Keratinocyte (primary cell): ENCODE data around the gene DYNLT1. TPM values are rescaled to one million over a fixed set of nuclear protein-coding genes. Genes with fewer than 3 reads are reported as not detected.
"Not testable (repeated sequence)": the region's sequence is repeated elsewhere in the genome, so short reads cannot be mapped to it uniquely, and the experiment has no call there.

Experiments used
- DNase-seq: peaks from one replicate; pipeline ENCODE4 v3.0.0-alpha.2; 2011; ENCODE audit warnings: low read depth, missing footprints, low spot score
- FAIRE-seq: peaks from 2 replicates; lab custom pipeline; 2011; peaks lifted over from hg19 to GRCh38; lab: Jason Lieb, UNC
- H2AFZ ChIP-seq: 2 replicates; pipeline ENCODE4 v1.6.0; 2012; ENCODE audit warnings: low read length, control low read depth, inconsistent platforms; ENCODE audit not compliant: control insufficient read depth
- H3K27ac ChIP-seq: 2 replicates; pipeline ENCODE4 v1.5.1; 2011; ENCODE audit warnings: low read length; ENCODE audit not compliant: control insufficient read depth, insufficient read depth
- H3K27me3 ChIP-seq: 3 replicates; pipeline ENCODE4 v1.6.0; 2011; ENCODE audit warnings: low read length; ENCODE audit not compliant: control insufficient read depth, insufficient read depth; ENCODE audit errors: extremely low read depth
- H3K36me3 ChIP-seq, 2 experiments: 2 replicates in 1 of 2; 3 replicates in 1 of 2; pipeline ENCODE4 v1.5.1; 2011; ENCODE audit warnings: low read length in 2 of 2, mild to moderate bottlenecking in 1 of 2; ENCODE audit not compliant: control insufficient read depth in 2 of 2, insufficient read depth in 2 of 2; ENCODE audit errors: extremely low read depth in 1 of 2
- H3K4me1 ChIP-seq: 3 replicates; pipeline ENCODE4 v1.5.1; 2011; ENCODE audit warnings: low read length; ENCODE audit not compliant: control insufficient read depth, insufficient read depth; ENCODE audit errors: extremely low read depth
- H3K4me2 ChIP-seq: 3 replicates; pipeline ENCODE4 v1.6.0; 2011; ENCODE audit warnings: low read depth, low read length; ENCODE audit not compliant: control insufficient read depth, insufficient read depth; ENCODE audit errors: extremely low read depth
- H3K4me3 ChIP-seq, 3 experiments: fragments of 200-600 bp in 1 of 3; sonication (generic) in 1 of 3; 2 replicates in 2 of 3; 3 replicates in 1 of 3; pipeline ENCODE4 v1.5.1; 2011 to 2016; ENCODE audit warnings: low read length in 3 of 3, mild to moderate bottlenecking in 3 of 3, control low read depth in 2 of 3, inconsistent platforms in 1 of 3, low read depth in 1 of 3, mixed read lengths in 1 of 3, mixed run types in 1 of 3, moderate library complexity in 1 of 3; ENCODE audit not compliant: control insufficient read depth in 2 of 3, insufficient read depth in 2 of 3; ENCODE audit errors: extremely low read depth in 1 of 3
- H3K79me2 ChIP-seq: 2 replicates; pipeline ENCODE4 v1.6.0; 2012; ENCODE audit warnings: low read length; ENCODE audit not compliant: control insufficient read depth, insufficient read depth
- H3K9ac ChIP-seq: 3 replicates; pipeline ENCODE4 v1.6.0; 2011; ENCODE audit warnings: low read length; ENCODE audit not compliant: control insufficient read depth, insufficient read depth; ENCODE audit errors: extremely low read depth
- H3K9me1 ChIP-seq: 3 replicates; pipeline ENCODE4 v1.6.0; 2011; ENCODE audit warnings: low read length; ENCODE audit not compliant: control insufficient read depth, insufficient read depth; ENCODE audit errors: extremely low read depth
- H3K9me3 ChIP-seq: 2 replicates; pipeline ENCODE4 v1.5.1; 2012; ENCODE audit warnings: low read depth, low read length; ENCODE audit not compliant: control insufficient read depth
- H4K20me1 ChIP-seq: 3 replicates; pipeline ENCODE4 v1.6.0; 2011; ENCODE audit warnings: low read length; ENCODE audit not compliant: control insufficient read depth, insufficient read depth; ENCODE audit errors: extremely low read depth
- EZH2 ChIP-seq: IDR thresholded peaks from one replicate; pipeline ENCODE4 v1.6.1; 2012; ENCODE audit warnings: inconsistent platforms, mild to moderate bottlenecking, low read length, moderate library complexity
- dilution Hi-C: fragments of 300-500 bp; cut with MboI; formaldehyde crosslinking; loops from one replicate; pipeline ENCODE4 v1.7.0; 2020; ENCODE audit warnings: low sequenced_read_pairs; ENCODE audit not compliant: extremely low pct_ligation_motif_present
- polyA plus RNA-seq, 5 experiments: library from polyadenylated mRNA; depleted of rRNA in 3 of 5; stranded (reverse) in 3 of 5; stranded (forward) in 1 of 5; unstranded in 1 of 5; fragments of >200 nt; gene quantifications; 1 replicate in 1 of 5; 2 replicates in 3 of 5; 3 replicates in 1 of 5; pipeline versions ENCODE4 v1.2.1 to v1.2.3, GENCODE V29; 2011 to 2012; ENCODE audit warnings: missing spikeins in 2 of 5, low read depth in 1 of 5, low replicate concordance in 1 of 5
- TF ChIP-seq, protein P1 (sequence below), 3 experiments: IDR thresholded peaks in 1 of 3; conservative IDR thresholded peaks in 1 of 3; optimal IDR thresholded peaks in 1 of 3; 2 replicates in 2 of 3; 3 replicates in 1 of 3; pipeline versions ENCODE3 to v1.5.1; 2011; ENCODE audit warnings: low read length in 3 of 3, mild to moderate bottlenecking in 3 of 3, moderate library complexity in 2 of 3, control low read depth in 1 of 3, inconsistent platforms in 1 of 3; ENCODE audit not compliant: insufficient read depth in 2 of 3; ENCODE audit errors: extremely low read depth in 1 of 3

DYNLT1 gene
- polyA plus RNA-seq, 1 donor (not counting 4 experiments of a cell fraction or from before 2014, with no cell fraction given), result 354 TPM

DNA sequence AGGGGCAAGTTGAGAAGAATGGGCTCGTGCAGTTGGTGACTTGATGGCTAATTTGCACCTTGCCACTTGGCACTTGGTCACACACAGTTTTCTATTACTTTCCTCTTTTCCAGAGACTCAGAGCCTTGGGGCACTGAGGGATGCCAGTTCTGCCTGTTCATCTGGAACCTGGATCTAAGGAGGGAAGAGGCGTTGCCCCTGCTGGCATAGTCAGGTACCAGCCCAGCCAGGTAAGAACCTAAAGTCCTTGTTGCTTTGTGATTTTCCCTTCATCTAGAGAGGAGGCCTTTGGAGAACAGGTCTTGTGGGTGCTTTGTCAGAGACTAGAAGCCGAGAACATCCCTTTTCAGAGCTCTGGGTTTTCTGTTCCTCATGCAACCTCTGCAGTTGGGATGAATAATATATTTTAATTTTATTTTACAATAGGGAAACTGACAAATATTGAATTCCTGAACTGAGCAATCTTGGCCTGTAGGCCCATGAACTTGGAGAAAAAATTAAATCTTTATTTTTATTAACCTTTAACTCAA, 16.7 kb upstream of the DYNLT1 start:
- no peaks in the 10 kb centered on the region for H3K79me2 ChIP-seq
- H3K9me3 ChIP-seq, result no peaks in the 10 kb centered on the region
- H4K20me1 ChIP-seq, result no peaks in the 10 kb centered on the region
- FAIRE-seq (no peak), DNase-seq (no peak)
- H3K9ac ChIP-seq, result no peak overlapping the region
- no peak overlapping the region for H3K4me2 ChIP-seq
- TF ChIP-seq, protein P1, sequence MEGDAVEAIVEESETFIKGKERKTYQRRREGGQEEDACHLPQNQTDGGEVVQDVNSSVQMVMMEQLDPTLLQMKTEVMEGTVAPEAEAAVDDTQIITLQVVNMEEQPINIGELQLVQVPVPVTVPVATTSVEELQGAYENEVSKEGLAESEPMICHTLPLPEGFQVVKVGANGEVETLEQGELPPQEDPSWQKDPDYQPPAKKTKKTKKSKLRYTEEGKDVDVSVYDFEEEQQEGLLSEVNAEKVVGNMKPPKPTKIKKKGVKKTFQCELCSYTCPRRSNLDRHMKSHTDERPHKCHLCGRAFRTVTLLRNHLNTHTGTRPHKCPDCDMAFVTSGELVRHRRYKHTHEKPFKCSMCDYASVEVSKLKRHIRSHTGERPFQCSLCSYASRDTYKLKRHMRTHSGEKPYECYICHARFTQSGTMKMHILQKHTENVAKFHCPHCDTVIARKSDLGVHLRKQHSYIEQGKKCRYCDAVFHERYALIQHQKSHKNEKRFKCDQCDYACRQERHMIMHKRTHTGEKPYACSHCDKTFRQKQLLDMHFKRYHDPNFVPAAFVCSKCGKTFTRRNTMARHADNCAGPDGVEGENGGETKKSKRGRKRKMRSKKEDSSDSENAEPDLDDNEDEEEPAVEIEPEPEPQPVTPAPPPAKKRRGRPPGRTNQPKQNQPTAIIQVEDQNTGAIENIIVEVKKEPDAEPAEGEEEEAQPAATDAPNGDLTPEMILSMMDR (optimal IDR thresholded peaks at IDR 0.05 in 1 of 3, IDR thresholded peaks at IDR 0.05 in 1 of 3, conservative IDR thresholded peaks at IDR 0.05 in 1 of 3; ENCODE audit: extremely low read depth in 1 of 3, insufficient read depth in 2 of 3, low read length in 3 of 3), result peak in 2 of 3 experiments; percentile 25 to 47
- TF ChIP-seq EZH2, result no peak
- no peaks in the 10 kb centered on the region for H3K36me3 ChIP-seq
- no peak overlapping the region for H3K4me3 ChIP-seq
- H2AFZ ChIP-seq, result no peak overlapping the region
- no peaks in the 10 kb centered on the region for H3K27me3 ChIP-seq
- dilution Hi-C loops, result no loop called here
- H3K4me1 ChIP-seq, result peaks cover 16% of the 10 kb centered on the region
- H3K27ac ChIP-seq, result no peak overlapping the region
- H3K9me1 ChIP-seq, result no peaks in the 10 kb centered on the region

DNA sequence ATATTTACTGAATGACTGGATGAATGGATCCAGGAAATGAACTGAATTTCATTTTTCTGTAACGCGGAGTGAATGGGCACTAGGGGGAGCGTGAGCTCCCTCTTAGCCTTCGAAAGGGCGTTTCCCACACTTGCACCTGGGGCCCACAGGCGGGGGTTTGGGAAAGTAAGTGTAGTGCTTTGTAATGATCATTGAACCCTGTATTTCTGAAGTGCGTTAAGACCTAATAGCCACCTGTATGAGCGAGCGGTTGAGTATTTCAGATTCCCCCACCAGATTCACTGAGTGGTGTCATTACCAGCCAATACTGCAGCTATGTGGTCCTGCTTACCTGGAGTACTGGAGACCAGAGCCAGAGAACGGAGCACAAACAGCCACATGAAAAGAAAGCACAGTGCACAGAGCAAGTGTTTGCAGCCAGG, 15.8 kb upstream of the DYNLT1 start:
- no peaks in the 10 kb centered on the region for H3K27me3 ChIP-seq
- peaks cover 16% of the 10 kb centered on the region for H3K4me1 ChIP-seq
- dilution Hi-C loops, result no loop called here
- no peaks in the 10 kb centered on the region for H4K20me1 ChIP-seq
- no peak overlapping the region for H3K4me3 ChIP-seq
- H3K36me3 ChIP-seq, result no peaks in the 10 kb centered on the region
- H3K9ac ChIP-seq, result no peak overlapping the region
- no peak overlapping the region for H3K27ac ChIP-seq
- no peak for TF ChIP-seq EZH2
- TF ChIP-seq, protein P1 (optimal IDR thresholded peaks at IDR 0.05 in 1 of 3, IDR thresholded peaks at IDR 0.05 in 1 of 3, conservative IDR thresholded peaks at IDR 0.05 in 1 of 3; ENCODE audit: extremely low read depth in 1 of 3, insufficient read depth in 2 of 3, low read length in 3 of 3), result peak; percentile 71 to 75 (median 73)
- no peaks in the 10 kb centered on the region for H3K79me2 ChIP-seq
- no peaks in the 10 kb centered on the region for H3K9me3 ChIP-seq
- H2AFZ ChIP-seq, result no peak overlapping the region
- DNase-seq (no peak), FAIRE-seq (no peak)
- no peaks in the 10 kb centered on the region for H3K9me1 ChIP-seq
- H3K4me2 ChIP-seq, result no peak overlapping the region

DNA sequence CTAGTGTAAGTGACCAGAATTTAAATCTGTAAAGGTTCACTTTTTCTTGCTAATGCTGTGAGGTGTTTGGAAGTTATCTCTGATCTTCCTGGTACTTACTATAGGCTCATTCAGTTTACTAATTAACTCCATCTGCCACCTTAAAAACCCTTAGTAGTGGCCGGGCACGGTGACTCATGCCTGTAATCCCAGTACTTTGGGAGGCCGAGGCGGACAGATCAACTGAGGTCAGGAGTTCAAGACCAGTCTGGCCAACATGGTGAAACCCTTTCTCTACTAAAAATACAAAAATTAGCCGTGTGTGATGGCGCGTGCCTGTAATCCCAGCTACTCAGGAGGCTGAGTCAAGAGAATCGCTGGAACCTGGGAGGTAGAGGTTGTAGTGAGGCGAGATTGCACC, 12.4 kb upstream of the DYNLT1 start:
- dilution Hi-C loops, H3K9me1 ChIP-seq, H3K27me3 ChIP-seq, H3K4me3 ChIP-seq, FAIRE-seq, H3K36me3 ChIP-seq, H3K9ac ChIP-seq, H3K9me3 ChIP-seq, H2AFZ ChIP-seq, H3K27ac ChIP-seq, H3K4me1 ChIP-seq, H3K79me2 ChIP-seq, H3K4me2 ChIP-seq, H4K20me1 ChIP-seq, DNase-seq: not testable (repeated sequence)
